AG09309 (cell line): ENCODE data around the gene SCAPER.

Experiments
- DNase-seq: peaks from one replicate; pipeline ENCODE4 v3.0.0-alpha.2; 2010; ENCODE audit warnings: low read depth
- H3K4me3 ChIP-seq: 2 replicates; pipeline ENCODE4 v1.5.1; 2011; ENCODE audit warnings: mild to moderate bottlenecking, low read depth, low read length, moderate library complexity; ENCODE audit not compliant: control insufficient read depth
- TF ChIP-seq, protein P1 (sequence below): IDR thresholded peaks from 2 replicates; pipeline ENCODE4 v1.5.1; 2011; ENCODE audit warnings: mild to moderate bottlenecking, low read depth, low read length, inconsistent platforms; ENCODE audit not compliant: insufficient read depth, control insufficient read depth; ENCODE audit errors: missing control alignments

The SCAPER gene

DNA sequence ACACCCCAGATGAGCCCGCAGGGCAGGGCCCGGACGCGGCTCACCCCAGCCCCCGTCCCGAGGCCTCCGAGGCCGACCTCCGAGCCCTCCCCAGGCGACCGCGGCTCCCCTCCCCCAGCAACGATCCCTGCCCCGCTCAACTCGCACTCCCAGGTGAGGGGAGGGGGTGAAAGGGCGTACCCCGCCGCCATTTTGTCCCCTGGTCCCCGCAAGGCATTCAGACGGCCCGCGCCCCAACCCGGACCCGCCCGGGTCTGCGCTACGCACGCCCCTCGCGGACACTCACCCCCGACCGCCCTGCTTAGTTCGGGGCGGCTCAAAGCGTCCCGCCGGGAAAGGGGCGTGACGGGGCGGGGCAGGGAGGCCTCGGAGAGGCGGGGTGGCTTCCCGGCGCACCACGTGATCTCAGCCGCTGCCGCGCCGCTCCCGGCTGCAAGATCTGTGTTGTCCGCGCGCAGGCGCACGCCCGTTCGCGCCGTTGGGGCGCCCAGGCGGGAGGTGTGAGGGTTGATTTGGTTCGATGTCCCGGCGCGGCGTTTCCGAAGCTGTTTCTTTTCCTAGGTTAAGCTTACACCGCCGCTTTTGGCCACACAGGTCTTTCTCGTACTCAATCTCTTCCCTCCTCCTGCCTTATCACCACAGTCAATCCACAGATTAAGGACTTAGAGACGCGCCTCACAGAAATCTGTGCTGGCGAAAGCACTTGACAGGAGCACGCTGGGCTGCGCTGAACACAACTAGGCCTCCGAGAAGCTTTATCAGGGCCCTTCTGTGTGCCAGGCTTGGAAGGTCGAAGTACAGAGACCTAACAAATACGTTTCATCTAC is at the start of gene SCAPER:
TSS of gene SCAPER (minus strand) at position 328 of the 827 bp plus-strand sequence. CDS start 21,523 bp downstream, outside the sequence.
- DNase-seq = peak; percentile 24
- TF ChIP-seq, protein P1, sequence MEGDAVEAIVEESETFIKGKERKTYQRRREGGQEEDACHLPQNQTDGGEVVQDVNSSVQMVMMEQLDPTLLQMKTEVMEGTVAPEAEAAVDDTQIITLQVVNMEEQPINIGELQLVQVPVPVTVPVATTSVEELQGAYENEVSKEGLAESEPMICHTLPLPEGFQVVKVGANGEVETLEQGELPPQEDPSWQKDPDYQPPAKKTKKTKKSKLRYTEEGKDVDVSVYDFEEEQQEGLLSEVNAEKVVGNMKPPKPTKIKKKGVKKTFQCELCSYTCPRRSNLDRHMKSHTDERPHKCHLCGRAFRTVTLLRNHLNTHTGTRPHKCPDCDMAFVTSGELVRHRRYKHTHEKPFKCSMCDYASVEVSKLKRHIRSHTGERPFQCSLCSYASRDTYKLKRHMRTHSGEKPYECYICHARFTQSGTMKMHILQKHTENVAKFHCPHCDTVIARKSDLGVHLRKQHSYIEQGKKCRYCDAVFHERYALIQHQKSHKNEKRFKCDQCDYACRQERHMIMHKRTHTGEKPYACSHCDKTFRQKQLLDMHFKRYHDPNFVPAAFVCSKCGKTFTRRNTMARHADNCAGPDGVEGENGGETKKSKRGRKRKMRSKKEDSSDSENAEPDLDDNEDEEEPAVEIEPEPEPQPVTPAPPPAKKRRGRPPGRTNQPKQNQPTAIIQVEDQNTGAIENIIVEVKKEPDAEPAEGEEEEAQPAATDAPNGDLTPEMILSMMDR = no peak

GRCh38 chr15:76954744-76955143 is 49.6 kb upstream of the SCAPER start:
- no peak overlapping the region for H3K4me3 ChIP-seq
- no peak for DNase-seq
- TF ChIP-seq, protein P1 = no peak

More for the DNA sequence above, at the start of gene SCAPER:
- peak within 1 kb of the TSS; percentile 70 for H3K4me3 ChIP-seq

DNA sequence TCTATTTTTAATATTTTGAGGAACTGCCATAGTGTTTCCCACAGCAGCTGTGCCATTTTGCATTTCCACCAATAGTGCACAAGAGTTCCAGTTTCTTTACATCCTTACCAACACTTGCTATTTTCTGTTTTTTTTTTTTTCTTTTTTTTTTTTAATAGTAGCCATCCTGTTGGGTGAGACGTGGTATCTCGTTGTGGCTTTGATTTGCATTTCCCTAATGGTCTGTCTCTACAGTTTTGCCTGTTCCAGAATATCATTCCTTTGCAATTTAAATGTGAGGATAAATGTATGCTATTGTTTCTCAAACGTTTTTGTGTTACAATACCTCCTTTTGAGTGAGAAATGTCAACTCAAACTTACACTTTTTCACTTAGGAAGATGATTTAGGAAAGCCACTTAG is 48.8 kb upstream of the SCAPER start:
- TF ChIP-seq, protein P1 = no peak
- no peak for DNase-seq
- no peak overlapping the region for H3K4me3 ChIP-seq

DNA sequence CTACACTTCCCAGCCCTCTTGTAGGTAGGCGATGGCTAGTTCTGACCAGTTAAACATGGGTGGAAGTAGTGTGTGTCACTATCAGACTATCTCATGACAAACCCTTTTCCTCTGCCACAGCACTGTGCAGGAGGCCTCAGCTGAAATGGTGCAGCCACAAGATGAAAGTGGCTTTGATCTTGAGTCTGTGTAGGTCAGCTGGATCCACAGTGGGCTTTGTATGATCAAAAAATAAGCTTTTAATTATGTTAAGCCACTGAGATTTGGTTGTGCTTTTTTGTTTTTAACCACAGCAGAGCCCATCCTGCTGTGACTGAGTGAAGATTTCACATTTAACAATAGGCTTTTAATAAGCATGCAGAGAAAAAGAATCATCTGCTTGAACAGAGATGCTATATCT is 46.1 kb upstream of the SCAPER start:
- no peak for DNase-seq
- TF ChIP-seq, protein P1 = no peak
- H3K4me3 ChIP-seq = no peak overlapping the region

GRCh38 chr15:76947454-76947853 is 42.3 kb upstream of the SCAPER start:
- TF ChIP-seq, protein P1 = no peak
- no peak for DNase-seq
- H3K4me3 ChIP-seq = no peak overlapping the region

DNA sequence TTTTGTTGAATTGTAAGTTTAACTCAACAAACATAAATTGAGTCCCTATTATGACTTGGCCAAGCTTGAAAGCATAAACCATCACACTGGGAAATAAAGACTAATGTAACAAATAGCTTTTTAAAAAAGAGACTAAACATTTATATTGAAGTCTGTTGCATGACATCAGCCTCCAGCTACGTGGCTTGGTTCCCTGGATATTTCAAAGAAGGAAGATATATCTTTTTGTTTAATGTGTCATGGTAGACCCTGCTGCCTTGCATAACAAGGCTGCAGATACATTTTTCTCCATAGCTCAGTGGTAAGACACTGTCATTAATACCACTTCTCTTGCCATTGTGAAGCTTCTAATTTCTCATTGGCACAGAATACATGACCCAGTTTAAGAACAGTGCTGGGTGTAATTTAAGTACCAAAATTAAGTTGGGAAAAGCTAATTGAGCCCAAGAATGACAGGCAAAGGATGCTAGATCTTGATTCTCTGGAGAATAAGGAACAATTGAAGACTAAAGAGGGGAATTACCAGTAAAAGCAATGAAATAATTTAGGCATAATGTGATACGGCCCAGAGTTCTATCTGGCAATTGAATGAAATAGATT is 40.5 kb upstream of the SCAPER start:
- DNase-seq = no peak
- no peak overlapping the region for H3K4me3 ChIP-seq
- TF ChIP-seq, protein P1 = no peak
